Subcutaneous adipose tissue (tissue), 4 donors: ENCODE measurements around the gene RFC4. TPM values are rescaled to one million over a fixed set of nuclear protein-coding genes. Genes with fewer than 3 reads are reported as not detected.

Experiments
- CTCF ChIP-seq: fragments of 450-650 bp; IDR thresholded peaks from one replicate; pipeline ENCODE4 v1.5.1; 2016; ENCODE audit warnings: low read depth, mild to moderate bottlenecking, control low read depth, antibody characterized with exemption, moderate library complexity
- total RNA-seq, 4 donors: library from RNA; depleted of rRNA; stranded (reverse); fragments of >200 nt; gene quantifications; one replicate each; pipeline ENCODE4 v1.1.0, GENCODE V29; 2016

RFC4 gene
- total RNA-seq, 4 donors from 2014 or later = 6.4 to 12.8 (median 8.6) TPM

DNA sequence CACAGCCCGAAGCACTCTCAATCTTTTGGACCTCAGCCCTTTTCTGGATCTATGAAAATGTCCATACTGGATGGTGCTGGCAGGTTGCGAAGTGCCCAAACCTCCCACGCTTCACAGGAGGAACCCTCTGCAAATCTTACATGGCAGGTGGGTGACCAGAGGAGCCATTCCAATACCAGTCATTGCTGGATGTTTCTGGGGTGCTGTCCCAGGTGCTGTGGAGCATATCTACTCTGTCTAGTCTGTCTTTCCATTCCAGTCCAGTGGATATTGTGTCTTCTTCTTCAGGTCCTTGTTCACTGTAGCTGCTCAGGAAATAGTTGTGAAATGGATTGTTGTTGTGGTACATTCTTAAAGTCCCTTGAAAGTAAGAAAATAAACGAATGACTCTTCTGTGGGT lies 25.5 kb upstream of the RFC4 start:
- no peak for TF ChIP-seq CTCF

- no peak for TF ChIP-seq CTCF
Measured at GRCh38 chr3:186828340-186828739, 22.1 kb upstream of the RFC4 start.

- no peak for TF ChIP-seq CTCF
Measured at GRCh38 chr3:186826976-186827857, 20.9 kb upstream of the RFC4 start.

- no peak for TF ChIP-seq CTCF
Measured at GRCh38 chr3:186826410-186826975, 20.2 kb upstream of the RFC4 start.

- no peak for TF ChIP-seq CTCF
Measured at GRCh38 chr3:186825872-186826409, 19.7 kb upstream of the RFC4 start.

DNA sequence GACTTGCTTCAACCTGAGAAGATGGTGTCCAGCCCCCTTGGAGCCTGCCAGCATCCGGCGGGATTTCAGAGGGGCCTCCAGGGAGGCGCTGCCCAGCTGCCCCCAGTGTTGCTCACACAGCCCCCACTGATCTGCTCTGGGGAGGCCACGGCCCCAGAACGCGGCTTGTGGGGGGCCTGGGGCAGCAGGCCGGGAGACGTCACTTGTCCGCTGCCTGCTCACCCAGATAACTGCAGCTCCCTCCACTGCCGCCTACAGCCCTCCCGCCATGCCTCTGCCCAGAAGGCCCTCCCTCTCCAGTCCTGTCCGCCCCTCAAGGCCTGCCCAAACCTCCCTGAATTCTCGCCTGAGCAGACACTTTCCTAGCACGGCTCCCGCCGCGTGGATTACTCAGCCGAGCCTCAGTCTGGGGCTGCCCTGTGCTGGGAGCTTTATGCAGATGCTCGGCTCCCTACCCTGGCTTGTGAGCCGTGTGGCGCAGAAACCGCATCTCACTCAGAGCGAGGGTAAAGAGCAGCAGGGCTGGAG lies 19.1 kb upstream of the RFC4 start:
- no peak for TF ChIP-seq CTCF
